ENCODE data around the gene PTAR1. TPM values are rescaled to one million over a fixed set of nuclear protein-coding genes. Genes with fewer than 3 reads are reported as not detected.

The PTAR1 gene
- total and polyA plus RNA-seq, 10 of the 15 experiments (the other 5 are each of a cell fraction or from before 2014, with no cell fraction given) = 4.9 to 27.6 (median 14.2) TPM

GRCh38 chr9:69697475-69697874, 62.3 kb downstream of the PTAR1 start:
- TF ChIP-seq TCF12 (IDR thresholded peaks at IDR 0.05; ENCODE audit: low read depth, low read length) (no peak), JUNB (IDR thresholded peaks at IDR 0.05) (no peak), RBBP5 (conservative IDR thresholded peaks at IDR 0.05) (no peak), CBFB (IDR thresholded peaks at IDR 0.05; ENCODE audit: low read depth) (no peak), POLR2AphosphoS2 (IDR thresholded peaks at IDR 0.05; ENCODE audit: low read depth, low read length) (no peak), ATF3 (IDR thresholded peaks at IDR 0.05; ENCODE audit: borderline replicate concordance, extremely low read depth, low read depth, low read length) (no peak), IRF4 (IDR thresholded peaks at IDR 0.05; ENCODE audit: low read depth, low read length) (no peak), BRCA1 (IDR thresholded peaks at IDR 0.05; ENCODE audit: low read depth, low read length) (no peak), NR2C2 (IDR thresholded peaks at IDR 0.05; ENCODE audit: borderline replicate concordance, control insufficient read depth, insufficient read length, low read depth) (no peak), SMC3 (IDR thresholded peaks at IDR 0.05; ENCODE audit: borderline replicate concordance, low read length) (no peak)
- TF ChIP-seq, protein P1, sequence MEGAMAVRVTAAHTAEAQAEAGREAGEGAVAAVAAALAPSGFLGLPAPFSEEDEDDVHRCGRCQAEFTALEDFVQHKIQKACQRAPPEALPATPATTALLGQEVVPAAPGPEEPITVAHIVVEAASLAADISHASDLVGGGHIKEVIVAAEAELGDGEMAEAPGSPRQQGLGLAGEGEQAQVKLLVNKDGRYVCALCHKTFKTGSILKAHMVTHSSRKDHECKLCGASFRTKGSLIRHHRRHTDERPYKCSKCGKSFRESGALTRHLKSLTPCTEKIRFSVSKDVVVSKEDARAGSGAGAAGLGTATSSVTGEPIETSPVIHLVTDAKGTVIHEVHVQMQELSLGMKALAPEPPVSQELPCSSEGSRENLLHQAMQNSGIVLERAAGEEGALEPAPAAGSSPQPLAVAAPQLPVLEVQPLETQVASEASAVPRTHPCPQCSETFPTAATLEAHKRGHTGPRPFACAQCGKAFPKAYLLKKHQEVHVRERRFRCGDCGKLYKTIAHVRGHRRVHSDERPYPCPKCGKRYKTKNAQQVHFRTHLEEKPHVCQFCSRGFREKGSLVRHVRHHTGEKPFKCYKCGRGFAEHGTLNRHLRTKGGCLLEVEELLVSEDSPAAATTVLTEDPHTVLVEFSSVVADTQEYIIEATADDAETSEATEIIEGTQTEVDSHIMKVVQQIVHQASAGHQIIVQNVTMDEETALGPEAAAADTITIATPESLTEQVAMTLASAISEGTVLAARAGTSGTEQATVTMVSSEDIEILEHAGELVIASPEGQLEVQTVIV (IDR thresholded peaks at IDR 0.05; ENCODE audit: borderline replicate concordance, partially characterized antibody) = no peak
- no peak overlapping the region for H3K4me3 ChIP-seq
- intact Hi-C loops (cut with micrococcal nuclease; ENCODE audit: unreplicated experiment) (no loop called here), in situ Hi-C loops (cut with MboI) (no loop called here)
- H4K20me1 ChIP-seq (ENCODE audit: control insufficient read depth, insufficient read depth) = no peaks in the 10 kb centered on the region
- ChIA-PET CTCF (interaction anchor here (1.2 kb wide), 1 partner anchor 7 kb away, joined by 3 read pairs; no protein-coding TSS in a partner anchor), RAD21 (ENCODE audit: unreplicated experiment) (no interaction called here), POLR2A (no interaction called here), SMC1A (ENCODE audit: uncharacterized antibody, unreplicated experiment) (no interaction called here)
- no peak overlapping the region for H3K9ac ChIP-seq (ENCODE audit: control insufficient read depth, insufficient read depth, low read length)
- no peak overlapping the region for H3K27ac ChIP-seq (ENCODE audit: control insufficient read depth, insufficient read depth)
- BruUV-seq (replicated peaks) = no TSS peak
- no peak overlapping the region for H2AFZ ChIP-seq (ENCODE audit: control insufficient read depth, low read depth, low read length)
- H3K79me2 ChIP-seq (ENCODE audit: control insufficient read depth, insufficient read depth, low read length) = no peaks in the 10 kb centered on the region
- WGBS (ENCODE audit: insufficient coverage, insufficient replicate concordance, low lambda C conversion rate, missing lambda C conversion rate) = 46% methylated on average over 2 of the region's 2 CpGs
- H3K4me1 ChIP-seq (ENCODE audit: control insufficient read depth, insufficient read depth, low read length) = no peaks in the 10 kb centered on the region
- ATAC-seq (no peak), DNase-seq (ENCODE audit: low read depth, low spot score) (no peak), FAIRE-seq (no peak)
- H3K4me2 ChIP-seq (ENCODE audit: control insufficient read depth, insufficient read depth) = no peak overlapping the region
- no peaks in the 10 kb centered on the region for H3K27me3 ChIP-seq (replicated peaks in 1 of 2; ENCODE audit: control insufficient read depth in 2 of 2, insufficient read depth in 2 of 2, low read length in 1 of 2)
- no peaks in the 10 kb centered on the region; the same call in 2 of the 3 replicates for H3K9me3 ChIP-seq (replicated peaks; ENCODE audit: control insufficient read depth, insufficient read depth, low read length)
- no peaks in the 10 kb centered on the region for H3K36me3 ChIP-seq (ENCODE audit: control insufficient read depth in 2 of 2, insufficient read depth in 2 of 2, low read length in 1 of 2)
